CD4-positive, alpha-beta T cell treated with Interleukin-10 for 1 hour (primary cell): ENCODE measurements around the gene DHX40.
"Not testable (repeated sequence)": the region's sequence is repeated elsewhere in the genome, so short reads cannot be mapped to it uniquely, and the experiment has no call there.

Experiments
- DNase-seq: peaks from one replicate; pipeline ENCODE4 v3.0.0-alpha.2; 2020

The DHX40 gene

DNA sequence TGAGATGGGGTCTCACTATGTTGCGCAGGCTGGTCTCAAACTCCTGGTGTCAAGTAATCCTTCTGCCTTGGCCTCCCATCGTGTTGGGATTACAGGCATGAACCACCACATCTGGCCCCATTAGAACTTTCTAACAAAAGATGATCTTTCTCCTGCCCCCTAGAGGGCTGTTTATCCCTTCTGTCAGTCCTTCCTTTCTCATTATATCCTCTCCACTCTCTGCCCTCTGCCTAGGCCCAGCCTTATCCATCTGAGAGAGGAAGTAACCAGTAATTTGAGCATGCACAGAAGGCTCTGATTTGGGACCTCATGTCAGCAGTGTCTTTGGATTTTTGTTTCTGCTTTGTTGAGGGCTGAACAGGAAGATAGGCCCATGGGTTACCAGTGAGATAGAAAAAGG is 4.4 kb upstream of the DHX40 start:
- DNase-seq, result peak; percentile 30

DNA sequence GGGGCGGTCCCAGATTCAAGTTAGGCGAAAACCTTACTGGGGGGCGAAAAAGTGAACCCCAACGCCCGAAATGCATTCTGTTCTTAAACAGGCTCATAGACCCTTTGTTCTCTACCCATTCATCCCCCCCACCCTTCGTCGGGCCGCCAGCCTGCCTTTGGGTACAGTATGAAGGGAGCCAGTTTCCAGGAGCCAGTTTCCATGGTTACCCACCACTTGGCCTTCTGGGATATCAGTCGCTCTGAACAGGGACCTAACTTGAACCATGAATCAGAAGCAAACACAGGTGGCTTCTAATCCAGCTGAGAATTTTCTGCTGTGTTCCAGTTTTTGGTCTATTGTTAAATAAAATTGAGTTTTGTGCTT is 532 bp downstream of the DHX40 start:
- peak; percentile 74 for DNase-seq

DNA sequence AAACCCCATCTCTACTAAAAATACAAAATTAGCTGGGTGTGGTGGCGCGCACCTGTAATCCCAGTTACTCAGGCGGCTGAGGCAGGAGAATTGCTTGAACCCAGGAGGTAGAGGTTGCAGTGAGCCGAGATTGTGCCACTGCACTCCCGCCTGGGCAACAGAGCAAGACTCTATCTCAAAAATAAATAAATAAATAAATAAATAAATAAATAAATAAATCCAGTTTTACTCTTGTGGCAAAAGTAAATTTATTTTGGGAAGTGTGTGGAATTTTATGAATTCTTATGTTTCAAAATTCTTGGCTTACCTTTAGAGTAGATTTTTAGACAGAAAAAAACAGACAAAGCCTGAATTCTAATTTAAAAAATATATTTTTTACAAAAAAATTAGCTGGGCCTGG is 3.7 kb downstream of the DHX40 start:
- not testable (repeated sequence) for DNase-seq

DNA sequence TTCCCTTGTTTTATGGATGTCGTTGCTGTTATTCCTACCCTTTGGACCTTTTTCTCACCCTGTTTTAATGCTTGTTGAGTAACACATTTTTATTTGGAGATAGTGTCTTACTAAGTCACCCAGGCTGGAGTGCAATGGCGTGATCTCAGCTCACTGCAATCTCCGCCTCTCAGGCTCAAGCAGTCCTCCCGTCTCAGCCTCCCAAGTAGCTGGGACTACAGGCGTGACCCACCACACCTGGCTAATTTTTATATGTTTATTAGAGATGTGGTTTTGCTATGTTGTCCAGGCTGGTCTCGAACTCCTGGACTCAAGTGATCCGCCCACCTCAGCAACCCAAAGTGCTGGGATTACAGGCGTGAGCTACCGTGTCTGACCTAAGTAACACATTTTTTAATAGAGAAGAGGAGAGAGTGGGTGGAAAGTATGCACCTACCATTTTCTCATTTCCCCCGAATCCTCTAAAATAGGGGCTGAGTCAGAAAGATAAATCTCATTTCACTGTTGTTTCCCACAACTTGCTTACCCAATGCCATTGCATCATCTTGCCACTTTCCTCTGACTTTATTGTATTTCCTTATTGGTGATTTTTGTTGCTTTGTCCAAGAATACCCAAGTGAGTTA is 7.0 kb downstream of the DHX40 start:
- no peak for DNase-seq

DNA sequence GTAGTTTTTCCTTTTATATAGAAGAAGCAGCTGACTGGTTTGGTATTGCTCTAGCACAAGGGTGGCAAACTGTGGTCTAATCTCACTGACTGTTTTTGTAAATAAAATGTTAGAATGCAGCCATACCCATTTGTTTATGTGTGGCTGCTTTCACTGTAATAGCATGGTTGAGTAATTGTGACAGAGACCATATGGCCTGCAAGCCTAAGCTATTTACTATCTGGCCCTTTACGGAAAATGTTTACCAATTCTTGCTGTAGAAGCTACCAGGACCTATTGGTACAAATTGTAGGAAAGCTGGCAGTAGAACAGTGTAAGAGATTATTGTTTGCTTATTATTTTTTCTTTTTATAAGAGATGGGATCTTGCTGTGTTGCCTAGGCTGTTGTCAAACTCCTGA is 18.8 kb downstream of the DHX40 start:
- not testable (repeated sequence) for DNase-seq

DNA sequence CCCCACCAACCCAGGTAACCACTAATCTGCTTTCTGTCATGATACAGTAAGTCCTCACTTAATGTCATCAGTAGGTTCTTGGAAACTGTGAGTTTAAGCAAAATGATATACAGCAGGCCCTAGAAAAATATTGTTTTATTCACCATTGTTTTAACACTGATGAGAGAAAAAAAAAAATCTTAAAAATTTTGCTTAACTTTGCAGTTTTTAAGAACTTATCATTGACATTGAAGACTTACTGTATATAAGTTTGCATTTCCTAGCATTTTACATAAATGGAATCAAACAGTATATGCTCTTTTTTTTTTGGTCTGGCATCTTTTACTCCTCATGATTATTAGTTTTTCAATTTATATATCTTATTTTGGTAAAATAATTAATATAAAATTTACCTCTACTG is 34.8 kb downstream of the DHX40 start:
- DNase-seq, result no peak

DNA sequence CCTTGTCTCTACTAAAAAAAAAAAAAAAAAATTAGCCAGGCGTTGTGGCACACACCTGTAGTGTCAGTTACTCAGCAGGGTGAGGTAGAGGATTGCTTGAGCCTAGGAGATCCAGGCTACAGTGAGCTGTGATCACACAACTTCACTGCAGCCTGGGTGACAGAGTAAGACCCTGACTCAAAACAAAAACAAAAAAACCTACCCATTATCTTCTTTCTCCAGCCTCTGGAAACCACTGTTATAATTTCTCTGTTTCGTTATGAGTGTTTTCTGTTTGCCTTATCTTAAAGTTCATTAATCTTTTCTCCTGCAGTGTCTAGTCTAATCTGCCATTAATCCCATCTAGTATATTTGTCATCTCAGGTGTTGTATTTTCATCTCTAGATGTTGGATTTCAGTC is 35.7 kb downstream of the DHX40 start:
- no peak for DNase-seq

DNA sequence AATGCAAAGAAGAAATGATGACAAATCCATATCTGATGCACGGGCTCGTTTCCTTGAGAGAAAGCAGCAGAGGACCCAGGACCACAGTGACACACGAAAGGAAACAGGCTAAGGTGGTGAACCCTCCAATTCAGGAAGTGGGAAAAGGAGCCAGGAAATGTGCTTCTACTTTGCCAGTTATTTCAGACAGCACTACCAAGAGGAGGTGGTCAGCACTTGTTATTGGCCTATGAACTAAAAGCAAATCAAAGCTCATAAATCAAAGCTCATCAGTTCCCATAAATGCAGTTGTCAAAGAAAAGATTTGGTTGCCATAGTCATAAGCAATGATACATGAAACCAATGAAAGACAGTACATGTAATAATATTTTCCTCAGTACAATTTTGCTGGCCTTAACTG is 41.7 kb downstream of the DHX40 start:
- DNase-seq, result no peak

DNA sequence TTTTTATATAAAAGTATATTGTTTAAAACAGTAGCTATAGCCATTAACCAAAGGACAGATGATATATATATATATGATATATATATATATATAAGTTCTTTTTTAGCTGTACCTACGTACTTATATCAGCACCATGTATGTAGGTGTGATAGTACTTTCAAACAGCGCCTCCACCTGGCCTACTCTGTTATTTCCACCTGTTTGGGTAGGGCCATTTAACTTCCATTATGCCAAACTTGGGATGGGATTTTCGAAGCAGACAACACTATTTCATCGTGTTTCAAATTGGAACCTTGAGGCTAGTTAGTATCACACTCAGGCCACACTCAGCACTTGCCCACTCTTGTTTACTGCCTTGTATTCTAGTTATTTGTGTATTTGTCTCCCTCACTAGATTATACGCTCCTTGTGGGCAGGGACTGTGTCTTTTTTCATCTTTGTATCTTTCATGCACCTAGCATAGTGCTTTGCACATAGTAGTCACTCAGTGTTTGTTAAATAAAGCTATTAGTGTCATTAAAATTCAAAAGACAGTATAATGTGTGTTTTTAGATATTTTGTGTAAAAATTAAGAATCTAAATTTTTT is 42.5 kb downstream of the DHX40 start:
- DNase-seq, result peak; percentile 28

DNA sequence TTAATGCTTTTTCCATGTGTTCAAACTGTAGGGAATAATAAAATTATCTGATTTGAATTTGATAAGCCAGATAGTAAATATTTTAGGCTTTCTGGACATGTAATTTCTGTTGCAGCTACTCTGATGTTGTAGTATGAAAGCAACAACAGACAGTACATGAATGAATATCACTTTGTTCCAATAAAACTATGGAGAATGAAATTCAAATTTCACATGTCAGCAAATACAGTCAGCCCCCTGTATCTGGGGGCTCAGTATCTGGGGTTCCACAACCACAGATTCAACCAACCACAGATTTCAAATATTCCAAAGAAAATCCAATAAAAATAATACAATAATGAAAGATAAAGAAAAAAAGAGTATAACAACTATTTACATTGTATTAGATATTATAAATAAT is 46.1 kb downstream of the DHX40 start:
- no peak for DNase-seq

DNA sequence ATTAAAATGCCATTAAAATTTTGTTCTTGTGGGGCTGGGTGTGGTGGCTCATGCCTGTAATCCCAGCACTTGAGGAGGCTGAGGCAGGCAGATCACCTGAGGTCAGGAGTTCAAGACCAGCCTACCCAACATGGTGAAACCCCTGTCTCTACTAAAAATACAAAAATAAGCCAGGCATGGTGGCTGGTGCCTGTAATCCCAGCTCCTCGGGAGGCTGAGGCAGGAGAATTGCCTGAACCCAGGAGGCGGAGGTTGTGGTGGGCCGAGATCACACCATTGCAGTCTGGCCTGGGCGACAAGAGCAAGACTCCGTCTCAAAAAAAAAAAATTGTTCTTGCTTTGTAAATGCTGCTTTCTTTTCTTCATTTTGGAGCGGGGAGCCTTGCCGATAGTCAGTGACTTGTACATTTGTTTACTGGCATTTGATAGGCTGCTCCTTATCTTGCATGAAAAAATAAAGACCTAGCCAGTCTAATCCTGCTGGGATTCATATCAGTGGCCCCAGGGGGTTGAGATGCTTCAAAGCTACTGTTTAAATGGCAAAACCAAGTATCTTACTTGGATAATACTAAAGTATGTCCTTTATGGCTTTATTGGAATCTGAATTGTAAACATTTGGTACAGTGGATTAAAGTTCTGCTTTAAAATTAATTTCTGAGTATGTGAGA is 51.0 kb downstream of the DHX40 start:
- no peak for DNase-seq

DNA sequence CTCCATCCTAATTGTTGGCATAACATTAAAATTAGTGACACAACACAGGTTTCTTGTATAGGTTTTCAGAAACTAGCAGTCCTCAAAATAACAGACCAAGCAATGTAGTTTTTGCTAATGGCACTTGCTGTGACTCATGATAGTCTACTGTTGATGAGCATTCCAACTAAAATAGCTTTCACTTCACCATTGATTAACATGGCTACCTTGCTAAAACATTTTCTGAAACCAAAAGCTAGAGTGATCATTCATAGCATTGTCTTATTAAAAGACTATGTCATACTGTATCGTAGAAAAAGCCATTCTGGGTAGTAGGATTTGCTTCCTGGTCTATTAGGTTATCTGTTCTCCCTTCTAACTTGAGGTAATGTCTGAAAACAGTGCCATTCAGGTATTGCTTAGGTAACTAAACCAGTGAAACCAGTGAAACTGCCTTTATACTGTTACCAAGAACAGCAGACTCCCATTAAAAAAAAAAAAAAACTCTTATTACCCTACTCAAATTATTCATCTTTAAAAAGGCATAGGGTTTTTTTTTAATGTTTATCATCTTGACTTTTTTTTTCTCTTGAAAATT is 51.8 kb downstream of the DHX40 start:
- no peak for DNase-seq

DNA sequence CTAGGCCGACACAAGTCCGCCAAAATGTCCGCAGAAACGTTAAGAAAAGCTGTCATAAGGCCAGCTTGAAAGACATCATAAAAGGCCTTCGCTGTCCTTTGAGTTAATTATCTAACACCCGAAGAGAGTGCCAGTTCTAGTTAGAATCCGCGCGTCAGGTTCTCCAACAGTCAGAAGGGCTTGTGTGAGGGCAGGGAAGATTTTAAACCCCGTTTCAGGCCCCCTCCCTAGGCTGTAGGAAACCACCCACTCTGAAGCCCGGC is 53.6 kb downstream of the DHX40 start:
- DNase-seq, result no peak

DNA sequence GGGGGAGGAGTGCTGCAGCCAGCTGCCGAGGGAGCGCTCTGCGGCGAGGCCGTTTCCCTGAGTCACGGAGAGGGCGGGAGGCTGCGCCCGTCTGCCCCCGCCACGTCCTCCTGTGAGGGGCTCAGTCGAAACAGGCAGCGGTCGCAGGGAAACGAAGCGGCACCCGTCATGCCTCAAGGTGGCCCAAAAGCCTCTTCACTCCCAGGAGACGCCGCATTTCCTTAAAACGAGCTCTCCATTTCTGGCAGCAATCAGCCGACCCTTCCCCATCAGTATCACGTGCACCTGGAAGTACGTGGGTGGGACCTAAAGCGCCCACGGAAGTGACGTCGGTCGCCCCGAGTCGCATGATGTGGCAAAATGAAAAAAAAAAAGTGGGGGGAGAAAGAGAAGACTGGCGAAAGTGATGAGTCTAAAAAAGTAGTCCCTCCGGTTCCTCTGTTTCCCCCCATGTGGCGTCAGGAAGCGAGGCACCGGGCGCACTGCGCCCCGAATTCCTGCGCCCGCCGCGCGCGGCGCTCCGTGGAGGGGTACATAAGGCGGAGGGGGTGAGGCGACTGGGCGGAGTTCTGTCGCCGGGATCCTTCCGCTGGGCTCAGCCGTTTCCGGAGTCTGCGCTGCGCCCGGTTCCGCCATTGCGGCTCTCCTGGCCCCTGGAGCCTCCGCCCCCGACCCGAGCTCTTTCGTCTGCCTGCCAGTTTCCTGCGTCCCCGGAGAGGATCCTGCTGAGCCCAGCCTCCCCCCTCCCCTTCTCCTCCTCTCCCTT is 54.1 kb downstream of the DHX40 start, which contains the start of gene CLTC:
Gene CLTC (plus strand): TSS at position 598 of the 766 bp plus-strand sequence. CDS start 237 bp downstream, outside the sequence.
- DNase-seq, result peak; percentile 92

DNA sequence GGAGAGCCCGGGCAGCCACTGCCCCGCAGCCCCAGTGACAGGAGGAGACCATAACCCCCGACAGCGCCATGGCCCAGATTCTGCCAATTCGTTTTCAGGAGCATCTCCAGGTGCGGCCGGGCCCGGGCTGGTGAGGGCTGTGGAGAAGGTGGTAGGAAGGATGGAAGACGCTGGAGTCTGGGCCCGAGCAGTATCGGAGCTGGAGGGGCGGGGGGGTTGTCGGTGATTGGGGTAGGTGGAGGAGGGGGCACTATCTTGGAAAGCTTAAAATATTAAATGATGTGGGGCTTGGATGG is 54.6 kb downstream of the DHX40 start:
- no peak for DNase-seq

DNA sequence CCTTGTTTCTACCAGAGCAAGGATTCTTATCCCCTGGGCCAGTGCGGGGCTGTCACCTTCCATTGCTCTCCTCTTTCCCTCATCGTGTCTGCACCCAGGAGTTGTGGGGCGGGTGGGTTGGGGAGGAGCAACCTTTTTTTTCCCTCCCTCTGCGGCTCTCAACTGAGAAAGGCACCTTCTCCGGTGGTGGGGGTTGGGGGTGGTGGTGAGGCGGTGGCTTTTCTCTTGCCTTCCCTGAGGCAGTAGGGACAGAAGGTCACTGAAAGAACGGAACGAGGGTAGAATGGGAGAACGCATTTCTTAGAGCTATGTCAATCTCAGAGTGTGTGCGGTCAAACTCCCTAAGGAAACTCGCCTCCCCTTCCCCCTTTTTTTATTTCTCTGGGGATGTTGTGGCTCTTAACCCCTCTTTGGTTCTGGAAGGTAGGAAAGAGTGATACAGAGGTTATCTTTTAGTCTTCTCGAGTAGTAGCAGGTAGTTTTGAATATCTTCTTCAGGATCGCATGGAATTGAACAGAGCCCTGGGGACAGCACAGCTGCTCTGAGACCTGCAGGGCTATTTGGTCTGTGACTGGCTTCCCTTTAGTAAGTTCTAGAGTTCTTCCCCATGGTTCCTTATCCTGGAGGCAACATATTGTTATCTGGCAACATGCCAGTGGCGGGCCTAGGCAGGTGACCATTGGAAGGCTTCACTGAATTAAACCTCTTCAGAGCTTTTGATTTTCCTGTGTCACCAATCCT is 55.3 kb downstream of the DHX40 start:
- peak; percentile 67 for DNase-seq

DNA sequence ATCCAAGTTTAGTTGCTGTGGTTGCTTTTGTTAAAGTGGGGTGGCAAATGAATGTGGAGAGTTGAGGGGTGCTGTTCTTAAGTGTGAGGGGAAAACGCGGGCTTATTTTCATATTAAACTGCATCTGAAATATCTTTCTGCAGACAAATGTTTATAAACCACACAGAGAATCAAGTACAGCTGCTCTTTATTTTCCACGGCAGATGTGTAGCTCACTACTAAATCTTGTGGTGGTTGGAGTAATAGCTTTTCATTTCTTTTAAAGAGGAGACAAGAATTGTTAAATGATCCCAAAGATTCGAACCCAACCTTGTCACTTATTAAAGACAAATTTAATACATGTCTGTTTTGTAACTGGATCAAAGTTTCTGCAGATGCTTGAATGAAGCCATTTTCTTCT is 56.4 kb downstream of the DHX40 start:
- no peak for DNase-seq

DNA sequence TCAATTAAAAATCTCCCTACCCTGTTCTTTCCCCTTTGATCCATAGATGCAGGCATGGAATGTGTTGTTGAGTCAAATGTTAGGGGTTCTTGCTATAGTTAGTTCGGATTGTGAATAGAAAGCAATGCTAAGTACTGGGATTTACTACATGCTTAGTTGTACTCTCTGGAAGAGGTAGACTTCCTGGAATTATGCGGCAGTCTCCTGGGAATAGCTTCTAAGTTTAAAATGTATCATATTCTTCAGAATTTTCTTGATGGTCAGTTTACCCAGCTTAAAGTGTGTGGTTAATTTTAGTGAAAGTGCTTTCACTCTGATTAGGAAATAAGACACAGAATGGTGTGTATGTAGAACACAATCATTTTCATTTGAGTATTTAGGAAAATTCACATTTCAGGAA is 57.7 kb downstream of the DHX40 start:
- DNase-seq, result no peak

DNA sequence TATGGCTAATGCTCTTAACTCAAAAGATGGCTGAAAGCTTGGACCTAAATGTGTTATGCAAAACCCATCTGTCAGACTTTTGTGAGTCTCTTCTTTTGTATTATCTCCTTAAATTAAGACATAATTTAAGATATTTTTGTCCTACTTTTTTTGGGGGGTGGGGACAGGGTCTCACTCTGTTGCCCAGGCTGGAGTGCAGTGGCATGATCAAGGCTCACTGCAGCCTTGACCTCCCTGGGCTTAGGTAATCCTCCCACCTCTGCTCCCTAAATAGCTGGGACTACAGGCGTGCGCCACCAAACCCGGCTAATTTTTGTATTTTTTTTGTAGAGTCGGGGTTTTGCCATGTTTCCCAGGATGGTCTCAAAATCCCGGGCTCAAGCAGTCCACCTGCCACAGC is 61.3 kb downstream of the DHX40 start:
- no peak for DNase-seq

DNA sequence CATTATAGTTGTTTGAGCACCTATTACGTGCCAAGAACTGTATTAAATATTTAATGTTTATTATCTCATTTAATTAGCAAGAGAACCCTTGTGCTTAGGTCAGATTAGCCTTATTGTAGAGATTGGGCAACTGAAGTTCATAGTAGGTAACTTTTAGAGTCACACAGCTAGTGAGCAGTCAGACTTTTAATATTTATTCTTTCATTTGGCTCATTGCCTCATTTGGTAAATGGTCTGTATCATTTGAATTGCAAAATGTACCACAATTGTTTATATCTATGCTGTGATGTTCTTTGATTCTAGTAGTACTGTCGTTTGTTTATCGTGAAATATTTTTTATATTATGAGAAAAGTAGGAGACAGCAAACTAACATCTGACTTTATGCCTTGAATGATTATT is 61.9 kb downstream of the DHX40 start:
- no peak for DNase-seq

DNA sequence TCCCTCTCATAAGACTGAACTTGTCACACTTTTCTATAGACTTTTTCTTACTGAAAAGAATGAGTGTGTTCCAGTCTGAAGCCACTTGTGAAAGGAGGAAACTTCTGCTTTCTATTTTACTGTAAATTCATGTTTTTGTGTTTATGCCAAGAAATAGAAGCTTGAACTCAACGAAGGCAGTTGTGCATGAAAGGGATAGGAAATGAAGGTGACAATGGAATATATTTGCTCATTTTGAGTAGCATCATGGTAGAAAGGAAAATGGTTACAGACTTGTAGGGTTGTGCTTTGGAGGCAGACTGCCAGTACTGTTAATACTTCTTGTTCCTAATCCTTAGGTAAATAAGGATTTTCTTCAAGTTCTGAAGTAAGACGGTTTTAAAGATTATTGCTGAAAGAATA is 62.4 kb downstream of the DHX40 start:
- no peak for DNase-seq

DNA sequence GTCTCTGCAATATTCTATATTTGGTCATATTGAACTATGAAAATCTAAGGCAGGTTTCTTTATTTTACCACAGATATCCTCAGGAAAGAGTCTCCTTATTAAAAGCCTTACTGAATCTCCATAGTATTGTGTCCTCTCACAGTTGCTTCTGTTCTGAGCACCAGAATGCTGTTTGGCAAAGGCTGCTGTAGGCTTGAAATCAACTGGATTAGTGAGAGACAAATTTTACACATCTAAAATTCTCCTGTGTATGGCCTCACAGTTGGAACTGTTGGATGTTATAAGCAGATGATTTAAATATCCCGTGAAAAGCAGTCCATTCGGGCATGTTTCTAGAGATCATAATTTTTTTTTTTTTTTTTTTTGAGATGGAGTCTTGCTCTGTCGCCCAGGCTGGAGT is 63.8 kb downstream of the DHX40 start:
- DNase-seq, result no peak

DNA sequence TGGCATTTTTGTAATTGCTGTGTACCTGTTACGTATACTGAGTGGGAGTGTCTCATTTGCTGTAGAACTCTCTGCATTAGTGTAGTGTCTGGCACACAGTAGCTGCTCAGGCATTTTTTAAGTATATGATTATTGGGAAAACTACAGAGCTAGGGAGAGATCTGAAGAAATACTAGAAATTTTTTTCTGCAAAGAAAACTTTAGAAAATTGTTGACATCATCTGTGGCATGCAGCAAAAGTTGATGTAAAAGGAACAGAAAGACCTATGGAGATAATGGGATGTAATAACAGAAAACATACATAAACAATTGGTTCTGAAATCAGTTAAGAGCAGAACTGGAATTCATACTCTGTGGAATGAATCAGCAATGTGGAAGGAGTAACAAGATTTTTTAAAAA is 65.9 kb downstream of the DHX40 start:
- DNase-seq, result no peak
